A673 (cell line): ENCODE data around the gene KRTAP1-3. TPM values are rescaled to one million over a fixed set of nuclear protein-coding genes. Genes with fewer than 3 reads are reported as not detected.

Experiments used
- BruUV-seq: library from RNA; stranded (reverse); fragments of 400-500 nt; replicated peaks from 2 replicates; lab custom pipeline; 2021; lab: Mats Ljungman, UMichigan
- CTCF ChIA-PET: fragments of 300-600 bp; sonication (Branson Sonifier 250); formaldehyde crosslinking; loops from one replicate; lab custom pipeline; 2022; ENCODE audit warnings: antibody characterized with exemption; lab: Charles Lee
- POLR2A ChIA-PET: fragments of 300-600 bp; sonication (Branson Sonifier 250); formaldehyde crosslinking; loops from one replicate; lab custom pipeline; 2022; ENCODE audit warnings: antibody characterized with exemption; ENCODE audit not compliant: low non-redundant PET; lab: Charles Lee
- DNase-seq: peaks from one replicate; pipeline ENCODE4 v3.0.0-alpha.2; 2015; ENCODE audit warnings: low spot score
- H3K27ac ChIP-seq: fragments of 200-600 bp; sonication (generic); 2 replicates; pipeline ENCODE4 v1.5.1; 2016; ENCODE audit warnings: mixed run types, low read depth, mild to moderate bottlenecking, mixed read lengths, antibody characterized with exemption, low read length; ENCODE audit not compliant: poor library complexity, severe bottlenecking
- H3K27me3 ChIP-seq: fragments of 200-600 bp; sonication (generic); replicated peaks from 2 replicates; pipeline ENCODE4 v1.6.1; 2017; ENCODE audit warnings: mixed run types, low read depth, mild to moderate bottlenecking, mixed read lengths, antibody characterized with exemption, low read length; ENCODE audit not compliant: insufficient read depth, poor library complexity
- H3K36me3 ChIP-seq: fragments of 200-600 bp; sonication (generic); 2 replicates; pipeline ENCODE4 v1.6.1; 2016; ENCODE audit warnings: mixed run types, mild to moderate bottlenecking, mixed read lengths, antibody characterized with exemption, low read length; ENCODE audit not compliant: insufficient read depth, poor library complexity, severe bottlenecking
- H3K4me1 ChIP-seq: fragments of 200-600 bp; sonication (generic); 2 replicates; pipeline ENCODE4 v1.6.1; 2017; ENCODE audit warnings: mixed run types, mild to moderate bottlenecking, mixed read lengths, antibody characterized with exemption, low read length; ENCODE audit not compliant: insufficient read depth, poor library complexity, severe bottlenecking
- H3K4me3 ChIP-seq: fragments of 200-600 bp; sonication (generic); 2 replicates; pipeline ENCODE4 v1.5.1; 2016; ENCODE audit warnings: low read depth, mixed run types, mild to moderate bottlenecking, mixed read lengths, low read length; ENCODE audit not compliant: poor library complexity, severe bottlenecking
- H3K9me3 ChIP-seq: fragments of 200-600 bp; sonication (generic); 2 replicates; pipeline ENCODE4 v1.6.1; 2016; ENCODE audit warnings: mixed run types, low read depth, mild to moderate bottlenecking, mixed read lengths, antibody characterized with exemption, low read length; ENCODE audit not compliant: poor library complexity, severe bottlenecking
- CTCF ChIP-seq: fragments of 300-800, 200-600 bp; sonication (generic); conservative IDR thresholded peaks from 2 replicates; pipeline ENCODE4 v1.5.1; 2017; ENCODE audit warnings: low read depth, mild to moderate bottlenecking, antibody characterized with exemption, low read length, moderate library complexity, mixed read lengths
- EZH2 ChIP-seq: fragments of 200-600 bp; sonication (generic); IDR thresholded peaks from 2 replicates; pipeline ENCODE4 v1.6.1; 2017; ENCODE audit warnings: borderline replicate concordance, low read depth, mild to moderate bottlenecking, mixed read lengths, antibody characterized with exemption, low read length; ENCODE audit not compliant: poor library complexity, severe bottlenecking
- intact Hi-C: fragments of 100-400 bp; cut with micrococcal nuclease; formaldehyde crosslinking; loops from one replicate; pipeline ENCODE4 v1.10.0; 2022; ENCODE audit not compliant: unreplicated experiment
- total RNA-seq: library from RNA; stranded (reverse); gene quantifications from 2 replicates; pipeline ENCODE4 v1.2.3, GENCODE V29; 2021

The KRTAP1-3 gene
- total RNA-seq, 1 experiment from 2014 or later: not detected

- H3K4me3 ChIP-seq: no peak within 1 kb of the TSS
- CTCF ChIA-PET: no interaction called here
- TF ChIP-seq EZH2 (no peak), CTCF (no peak)
- no peaks in the 10 kb centered on the region for H3K27me3 ChIP-seq
- no peaks in the 10 kb centered on the region for H3K4me1 ChIP-seq
- H3K36me3 ChIP-seq: no peaks in the 10 kb centered on the region
- no peak within 1 kb of the TSS for H3K27ac ChIP-seq
- no peak for DNase-seq
- POLR2A ChIA-PET: no interaction called here
- intact Hi-C loops: no loop called here
- H3K9me3 ChIP-seq: no peaks in the 10 kb centered on the region
- no TSS peak for BruUV-seq
These were observed 4.9 kb downstream of the KRTAP1-3 start, which contains the start of gene KRTAP1-4 for GRCh38 chr17:41029633-41030245. TSS of gene KRTAP1-4 (minus strand) at chr17:41030195. CDS start at chr17:41030078, 117 bp downstream.

- intact Hi-C loops: no loop called here
- ChIA-PET POLR2A (no interaction called here), CTCF (no interaction called here)
- Histone ChIP-seq H3K36me3 (no peaks in the 10 kb centered on the region), H3K4me3 (no peak within 1 kb of the TSS), H3K27ac (no peak within 1 kb of the TSS), H3K9me3 (no peaks in the 10 kb centered on the region), H3K4me1 (no peaks in the 10 kb centered on the region), H3K27me3 (no peaks in the 10 kb centered on the region)
- TF ChIP-seq EZH2 (no peak), CTCF (no peak)
- no peak for DNase-seq
- BruUV-seq: no TSS peak
These were observed 7.8 kb downstream of the KRTAP1-3 start, which contains the start of gene KRTAP1-5 for GRCh38 chr17:41026715-41027471. TSS of gene KRTAP1-5 (minus strand) at chr17:41027208. CDS start at chr17:41027155, 53 bp downstream.

- BruUV-seq: no TSS peak
- intact Hi-C loops: no loop called here
These were observed 10.0 kb downstream of the KRTAP1-3 start for GRCh38 chr17:41024697-41025096.

More at GRCh38 chr17:41024697-41025096, 10.0 kb downstream of the KRTAP1-3 start:
- no peak overlapping the region for H3K27ac ChIP-seq
- H3K4me1 ChIP-seq: no peaks in the 10 kb centered on the region
- CTCF ChIA-PET: no interaction called here
- TF ChIP-seq CTCF (no peak), EZH2 (no peak)
- H3K27me3 ChIP-seq: no peaks in the 10 kb centered on the region
- H3K4me3 ChIP-seq: no peak overlapping the region
- no peak for DNase-seq
- POLR2A ChIA-PET: no interaction called here
- no peaks in the 10 kb centered on the region for H3K36me3 ChIP-seq
- no peaks in the 10 kb centered on the region for H3K9me3 ChIP-seq
